ENCODE data around the gene HPN.

Gene HPN

GRCh38 chr19:35077411-35078223 is 36.1 kb downstream of the HPN start:
- H3K9me3 ChIP-seq (ENCODE audit: insufficient read depth, low read length, severe bottlenecking), result no peaks in the 10 kb centered on the region
- no peak overlapping the region for H3K27ac ChIP-seq (ENCODE audit: low read length)
- H3K27me3 ChIP-seq (ENCODE audit: insufficient read depth, low read length, poor library complexity), result no peaks in the 10 kb centered on the region
- H4K20me1 ChIP-seq (ENCODE audit: insufficient read depth, low read length), result no peaks in the 10 kb centered on the region
- no peaks in the 10 kb centered on the region for H3K79me2 ChIP-seq (ENCODE audit: insufficient read depth, low read length)
- no peak overlapping the region for H3K4me3 ChIP-seq (ENCODE audit: low read depth in 1 of 2, low read length in 2 of 2)
- no peak for TF ChIP-seq EZH2 (IDR thresholded peaks at IDR 0.05; ENCODE audit: borderline replicate concordance, low read depth, low read length, severe bottlenecking)
- no peak for TF ChIP-seq CTCF (IDR thresholded peaks at IDR 0.05; ENCODE audit: borderline replicate concordance, extremely low read depth, low read length, poor library complexity, severe bottlenecking)
- no peaks in the 10 kb centered on the region for H3K36me3 ChIP-seq (ENCODE audit: insufficient read depth, low read length)
- no peak for DNase-seq
- H3K4me2 ChIP-seq (ENCODE audit: insufficient read depth, low read length), result no peak overlapping the region
- H3K4me1 ChIP-seq (ENCODE audit: insufficient read depth, low read length), result no peaks in the 10 kb centered on the region
- H2AFZ ChIP-seq (ENCODE audit: low read depth, low read length), result no peak overlapping the region
- no peak for ATAC-seq (ENCODE audit: insufficient read depth, low read depth)
- H3K9ac ChIP-seq (ENCODE audit: low read depth, low read length), result no peak overlapping the region

DNA sequence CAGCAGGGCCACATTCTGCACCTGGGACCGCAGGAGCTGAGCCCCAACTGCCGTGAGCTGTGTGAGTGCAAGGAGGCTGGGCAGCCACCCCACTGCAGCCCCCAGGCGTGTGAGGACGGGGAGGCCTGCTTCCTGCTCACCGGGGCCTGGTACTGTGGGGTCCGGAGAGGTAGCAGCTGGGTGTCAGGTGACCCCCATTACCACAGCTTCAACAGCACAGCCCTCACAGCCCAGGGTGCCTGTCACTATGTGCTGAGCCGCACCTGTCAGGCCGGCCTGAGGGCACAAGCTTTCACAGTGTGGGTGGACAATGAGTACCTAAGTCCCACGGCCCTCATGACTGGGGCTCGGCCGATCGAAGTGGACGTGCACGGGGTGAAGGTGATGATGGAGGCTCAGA is 38.3 kb downstream of the HPN start:
- Histone ChIP-seq H3K9ac (ENCODE audit: low read depth, low read length) (no peak overlapping the region), H3K9me3 (ENCODE audit: insufficient read depth, low read length, severe bottlenecking) (no peaks in the 10 kb centered on the region), H3K27ac (ENCODE audit: low read length) (no peak overlapping the region), H3K4me2 (ENCODE audit: insufficient read depth, low read length) (no peak overlapping the region), H3K4me3 (ENCODE audit: low read depth in 1 of 2, low read length in 2 of 2) (no peak overlapping the region), H4K20me1 (ENCODE audit: insufficient read depth, low read length) (no peaks in the 10 kb centered on the region), H2AFZ (ENCODE audit: low read depth, low read length) (no peak overlapping the region), H3K36me3 (ENCODE audit: insufficient read depth, low read length) (no peaks in the 10 kb centered on the region), H3K4me1 (ENCODE audit: insufficient read depth, low read length) (no peaks in the 10 kb centered on the region), H3K27me3 (ENCODE audit: insufficient read depth, low read length, poor library complexity) (no peaks in the 10 kb centered on the region), H3K79me2 (ENCODE audit: insufficient read depth, low read length) (no peaks in the 10 kb centered on the region)
- ATAC-seq (ENCODE audit: insufficient read depth, low read depth), result no peak
- TF ChIP-seq EZH2 (IDR thresholded peaks at IDR 0.05; ENCODE audit: borderline replicate concordance, low read depth, low read length, severe bottlenecking) (no peak), CTCF (IDR thresholded peaks at IDR 0.05; ENCODE audit: borderline replicate concordance, extremely low read depth, low read length, poor library complexity, severe bottlenecking) (no peak)
- DNase-seq, result no peak

DNA sequence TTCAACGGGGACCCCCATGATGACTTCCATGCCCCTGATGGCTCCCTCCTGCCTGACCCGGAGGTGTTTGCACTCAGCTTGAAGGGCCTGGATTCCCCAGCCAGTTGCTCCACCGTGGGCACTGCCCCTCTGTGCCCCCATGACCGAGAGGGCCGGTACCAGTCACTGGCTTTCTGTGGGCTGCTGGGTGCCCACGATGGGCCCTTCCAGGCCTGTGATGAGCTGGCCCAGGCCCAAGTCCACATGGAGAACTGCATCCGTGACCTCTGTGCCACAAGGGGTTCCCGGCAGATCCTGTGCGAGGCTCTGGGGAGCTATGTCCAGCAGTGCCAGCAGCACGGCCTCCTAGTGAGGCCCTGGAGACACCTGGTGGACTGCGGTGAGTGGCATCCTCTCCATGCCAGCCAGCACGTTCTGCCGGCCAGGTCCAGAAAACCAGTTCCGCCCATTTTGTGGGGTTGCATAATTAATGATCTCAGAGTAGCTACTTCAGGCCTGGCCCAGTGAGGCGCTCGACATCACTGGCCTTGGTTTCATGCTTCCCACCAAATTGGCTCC is 39.2 kb downstream of the HPN start:
- Histone ChIP-seq H4K20me1 (ENCODE audit: insufficient read depth, low read length) (no peaks in the 10 kb centered on the region), H3K9me3 (ENCODE audit: insufficient read depth, low read length, severe bottlenecking) (no peaks in the 10 kb centered on the region), H3K27ac (ENCODE audit: low read length) (no peak overlapping the region), H3K4me1 (ENCODE audit: insufficient read depth, low read length) (no peaks in the 10 kb centered on the region), H3K9ac (ENCODE audit: low read depth, low read length) (no peak overlapping the region), H3K4me2 (ENCODE audit: insufficient read depth, low read length) (no peak overlapping the region), H3K79me2 (ENCODE audit: insufficient read depth, low read length) (no peaks in the 10 kb centered on the region), H3K36me3 (ENCODE audit: insufficient read depth, low read length) (no peaks in the 10 kb centered on the region), H2AFZ (ENCODE audit: low read depth, low read length) (no peak overlapping the region), H3K27me3 (ENCODE audit: insufficient read depth, low read length, poor library complexity) (no peaks in the 10 kb centered on the region), H3K4me3 (ENCODE audit: low read depth in 1 of 2, low read length in 2 of 2) (no peak overlapping the region)
- ATAC-seq (ENCODE audit: insufficient read depth, low read depth) (no peak), DNase-seq (no peak)
- no peak for TF ChIP-seq CTCF (IDR thresholded peaks at IDR 0.05; ENCODE audit: borderline replicate concordance, extremely low read depth, low read length, poor library complexity, severe bottlenecking)
- no peak for TF ChIP-seq EZH2 (IDR thresholded peaks at IDR 0.05; ENCODE audit: borderline replicate concordance, low read depth, low read length, severe bottlenecking)

All from DND-41 (cell line).